Left ventricle myocardium inferior (tissue), 1 donor: Measurements from ENCODE around the gene BACH2. TPM values are rescaled to one million over a fixed set of nuclear protein-coding genes. Genes with fewer than 3 reads are reported as not detected.
"Not testable (repeated sequence)": the region's sequence is repeated elsewhere in the genome, so short reads cannot be mapped to it uniquely, and the experiment has no call there.

Experiments
- DNase-seq: peaks from one replicate; pipeline ENCODE4 v3.0.0-alpha.2; 2020
- H3K27ac ChIP-seq: fragments of 200-600 bp; replicated peaks from 2 replicates; pipeline ENCODE4 v1.8.0; 2021
- H3K27me3 ChIP-seq: fragments of 200-600 bp; 2 replicates; pipeline ENCODE4 v1.8.0; 2021; ENCODE audit warnings: low read depth
- H3K36me3 ChIP-seq: fragments of 200-600 bp; 2 replicates; pipeline ENCODE4 v1.8.0; 2021
- H3K4me1 ChIP-seq: fragments of 200-600 bp; 2 replicates; pipeline ENCODE4 v1.8.0; 2021
- H3K4me3 ChIP-seq: fragments of 200-600 bp; 2 replicates; pipeline ENCODE4 v1.8.0; 2021; ENCODE audit warnings: mild to moderate bottlenecking, moderate library complexity
- H3K9me3 ChIP-seq: fragments of 200-600 bp; replicated peaks from 2 replicates; pipeline ENCODE4 v1.8.0; 2021
- CTCF ChIP-seq: fragments of 200-600 bp; IDR thresholded peaks from 2 replicates; pipeline ENCODE4 v1.8.0; 2021; ENCODE audit warnings: antibody characterized with exemption, mild to moderate bottlenecking, borderline replicate concordance
- intact Hi-C: fragments of 100-400 bp; cut with micrococcal nuclease; formaldehyde crosslinking; loops from one replicate; pipeline ENCODE4 v1.11.0; 2022
- total RNA-seq: library from RNA; stranded (reverse); fragmentation: NEBNext Ultra II Directional; extraction: Animal tissue kit (Norgen Biotek cat#: 25700); gene quantifications from one replicate; pipeline ENCODE4 v1.2.1, GENCODE V29; 2021
- donor health status: DM: no; HTN: yes; CAD: no; lungs with severe emphysema.

The BACH2 gene
- total RNA-seq, 1 donor from 2014 or later, result 1.5 TPM

- Histone ChIP-seq H3K27ac (no peak overlapping the region), H3K36me3 (no peaks in the 10 kb centered on the region), H3K27me3 (no peaks in the 10 kb centered on the region), H3K4me3 (no peak overlapping the region), H3K9me3 (no peaks in the 10 kb centered on the region), H3K4me1 (peaks cover 10% of the 10 kb centered on the region)
- no peak for TF ChIP-seq CTCF
- intact Hi-C loops, result no loop called here
- no peak for DNase-seq
Measured at GRCh38 chr6:90035047-90035723, 261.5 kb downstream of the BACH2 start.

DNA sequence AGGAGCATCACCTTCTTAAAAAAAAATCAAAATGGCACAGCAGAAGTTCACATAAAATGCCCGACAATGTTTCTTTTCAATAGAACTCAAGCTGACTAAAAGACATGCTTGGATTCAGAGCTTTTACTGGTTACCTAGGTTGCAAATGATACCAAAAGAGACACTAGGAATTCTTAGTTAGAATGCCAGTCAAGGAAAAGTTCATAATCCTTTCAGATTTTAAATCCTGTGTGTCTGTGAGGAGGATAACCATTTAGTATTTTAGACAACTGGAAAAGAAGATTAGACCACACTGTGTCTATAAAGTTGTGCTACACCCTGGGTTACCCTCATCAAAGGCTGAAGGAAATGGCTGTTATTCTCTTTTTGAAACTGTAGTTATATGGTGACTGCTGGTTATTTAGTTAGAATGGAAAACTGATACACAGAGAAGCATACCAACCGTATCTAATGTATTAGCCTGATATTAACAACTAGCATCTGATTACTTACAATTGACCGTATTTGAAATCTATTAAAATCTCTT lies 262.8 kb downstream of the BACH2 start:
- Histone ChIP-seq H3K4me3 (no peak overlapping the region), H3K27me3 (no peaks in the 10 kb centered on the region), H3K9me3 (no peaks in the 10 kb centered on the region), H3K4me1 (peaks cover 10% of the 10 kb centered on the region), H3K36me3 (no peaks in the 10 kb centered on the region), H3K27ac (no peak overlapping the region)
- no peak for TF ChIP-seq CTCF
- intact Hi-C loops, result no loop called here
- DNase-seq, result no peak

DNA sequence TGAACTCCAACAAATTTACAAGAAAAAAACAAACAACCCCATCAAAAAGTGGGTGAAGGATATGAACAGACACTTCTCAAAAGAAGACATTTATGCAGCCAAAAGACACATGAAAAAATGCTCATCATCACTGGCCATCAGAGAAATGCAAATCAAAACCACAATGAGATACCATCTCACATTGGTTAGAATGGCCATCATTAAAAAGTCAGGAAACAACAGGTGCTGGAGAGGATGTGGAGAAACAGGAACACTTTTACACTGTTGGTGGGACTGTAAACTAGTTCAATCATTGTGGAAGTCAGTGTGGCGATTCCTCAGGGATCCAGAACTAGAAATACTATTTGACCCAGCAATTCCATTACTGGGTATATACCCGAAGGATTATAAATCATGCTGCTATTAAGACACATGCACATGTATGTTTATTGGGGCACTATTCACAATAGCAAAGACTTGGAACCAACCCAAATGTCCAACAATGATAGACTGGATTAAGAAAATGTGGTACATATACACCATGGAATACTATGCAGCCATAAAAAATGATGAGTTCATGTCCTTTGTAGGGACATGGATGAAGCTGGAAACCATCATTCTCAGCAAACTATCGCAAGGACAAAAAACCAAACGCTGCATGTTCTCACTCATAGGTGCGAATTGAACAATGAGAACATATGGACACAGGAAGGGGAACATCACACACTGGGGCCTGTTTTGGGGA lies 264.0 kb downstream of the BACH2 start:
- H3K27ac ChIP-seq, H3K36me3 ChIP-seq, intact Hi-C loops, H3K4me3 ChIP-seq, DNase-seq, H3K9me3 ChIP-seq, H3K27me3 ChIP-seq: not testable (repeated sequence)
- peaks cover 10% of the 10 kb centered on the region for H3K4me1 ChIP-seq

DNA sequence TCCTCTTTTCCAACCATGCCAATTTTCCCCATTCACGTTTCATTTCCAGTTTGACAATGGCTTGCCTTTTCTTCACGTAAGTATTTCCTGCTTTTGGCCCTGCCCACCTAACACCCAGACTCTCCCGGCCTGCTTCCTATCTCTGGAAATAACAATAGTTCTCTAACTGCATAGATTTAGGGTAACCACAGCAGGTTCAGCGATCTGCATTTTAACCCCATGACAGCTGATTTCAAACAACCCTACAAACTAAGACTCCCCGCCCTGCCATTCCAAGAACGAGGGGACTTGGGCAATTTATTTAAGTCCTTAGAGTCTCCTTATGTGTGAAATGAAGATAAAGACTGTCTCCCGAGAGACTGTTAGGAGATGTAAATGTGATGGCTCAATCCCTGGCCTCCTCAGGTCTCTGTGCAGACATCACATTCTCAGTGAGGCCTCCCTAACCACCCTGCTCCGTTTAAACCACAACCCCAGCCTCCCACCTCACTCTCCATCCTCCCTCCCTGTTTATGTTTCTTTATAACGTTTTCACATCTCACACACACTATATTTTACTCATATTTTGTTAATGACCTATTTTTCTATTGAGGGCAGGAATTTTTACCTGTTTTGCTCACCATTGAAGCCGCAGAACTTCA lies 267.5 kb downstream of the BACH2 start:
- Histone ChIP-seq H3K4me3 (no peak overlapping the region), H3K4me1 (no peaks in the 10 kb centered on the region), H3K9me3 (no peaks in the 10 kb centered on the region), H3K36me3 (no peaks in the 10 kb centered on the region), H3K27ac (no peak overlapping the region), H3K27me3 (no peaks in the 10 kb centered on the region)
- DNase-seq, result no peak
- no peak for TF ChIP-seq CTCF
- intact Hi-C loops, result no loop called here

DNA sequence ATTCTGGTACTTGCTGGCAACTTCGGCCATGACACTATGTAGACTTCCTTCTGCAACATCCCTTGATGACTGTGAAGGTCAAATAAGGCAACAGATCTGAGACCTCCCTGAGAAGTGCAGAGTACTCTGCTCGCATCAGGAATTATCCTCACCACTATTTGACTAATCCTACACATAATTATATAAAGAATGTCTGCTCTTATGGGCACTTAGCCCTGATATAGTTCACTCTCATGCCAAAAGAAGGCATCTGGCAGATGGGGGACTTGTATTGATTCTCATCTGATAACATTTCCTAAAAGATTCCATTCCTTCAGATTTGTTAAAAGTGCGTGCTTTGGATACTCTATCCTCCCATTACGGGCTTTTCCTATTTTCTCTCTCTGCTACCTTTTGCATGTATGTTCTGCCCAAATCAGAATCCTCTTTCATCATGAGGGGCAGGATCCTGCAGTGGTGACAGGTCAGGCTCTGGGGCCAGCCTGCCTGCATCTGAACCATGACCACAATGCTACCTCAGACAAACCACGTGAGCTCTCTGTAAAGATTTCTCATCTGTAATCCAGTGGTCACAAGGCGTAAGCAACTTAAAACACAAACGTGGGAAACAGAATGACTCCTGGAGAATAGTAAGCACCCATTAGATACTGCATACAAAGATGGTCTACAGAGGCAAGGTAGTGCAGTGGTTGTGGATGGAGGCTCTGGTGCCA lies 268.4 kb downstream of the BACH2 start:
- TF ChIP-seq CTCF, result no peak
- no peaks in the 10 kb centered on the region for H3K36me3 ChIP-seq
- H3K9me3 ChIP-seq, result no peaks in the 10 kb centered on the region
- intact Hi-C loops, result no loop called here
- no peak overlapping the region for H3K4me3 ChIP-seq
- no peak for DNase-seq
- H3K4me1 ChIP-seq, result no peaks in the 10 kb centered on the region
- H3K27me3 ChIP-seq, result no peaks in the 10 kb centered on the region
- H3K27ac ChIP-seq, result no peak overlapping the region
